Ishikawa (cell line): ENCODE measurements around the gene OR6J1.

Experiments
- CEBPB ChIP-seq: IDR thresholded peaks from 2 replicates; pipeline ENCODE4 v1.6.1; 2012
- CREB1 ChIP-seq: IDR thresholded peaks from 2 replicates; pipeline ENCODE4 v1.6.1; 2012; ENCODE audit warnings: low read depth
- EGR1 ChIP-seq: IDR thresholded peaks from 2 replicates; pipeline ENCODE4 v1.6.1; 2012
- EP300 ChIP-seq: IDR thresholded peaks from 2 replicates; pipeline ENCODE4 v1.6.1; 2012; ENCODE audit warnings: borderline replicate concordance
- FOXM1 ChIP-seq: IDR thresholded peaks from 2 replicates; pipeline ENCODE4 v1.6.1; 2012; ENCODE audit warnings: low read depth, borderline replicate concordance
- RAD21 ChIP-seq: IDR thresholded peaks from 2 replicates; pipeline ENCODE4 v1.6.1; 2012; ENCODE audit warnings: low read depth
- TAF1 ChIP-seq: IDR thresholded peaks from 2 replicates; pipeline ENCODE4 v1.6.1; 2012; ENCODE audit warnings: low read depth, mild to moderate bottlenecking
- TCF12 ChIP-seq: IDR thresholded peaks from 2 replicates; pipeline ENCODE4 v1.6.1; 2012; ENCODE audit warnings: low read depth
- TEAD4 ChIP-seq: IDR thresholded peaks from 2 replicates; pipeline ENCODE4 v1.6.1; 2012
- YY1 ChIP-seq: IDR thresholded peaks from 2 replicates; pipeline ENCODE4 v1.6.1; 2012; ENCODE audit warnings: low read depth
- ZBTB7A ChIP-seq: IDR thresholded peaks from 2 replicates; pipeline ENCODE4 v1.6.1; 2012; ENCODE audit warnings: low read depth
- TF ChIP-seq, protein P1 (sequence below): IDR thresholded peaks from 2 replicates; pipeline ENCODE4 v1.6.1; 2012
- TF ChIP-seq, protein P2 (sequence below): IDR thresholded peaks from 2 replicates; pipeline ENCODE4 v1.6.1; 2012; ENCODE audit warnings: low read depth, mild to moderate bottlenecking
- TF ChIP-seq, protein P3 (sequence below): IDR thresholded peaks from 2 replicates; pipeline ENCODE4 v1.6.1; 2012

DNA sequence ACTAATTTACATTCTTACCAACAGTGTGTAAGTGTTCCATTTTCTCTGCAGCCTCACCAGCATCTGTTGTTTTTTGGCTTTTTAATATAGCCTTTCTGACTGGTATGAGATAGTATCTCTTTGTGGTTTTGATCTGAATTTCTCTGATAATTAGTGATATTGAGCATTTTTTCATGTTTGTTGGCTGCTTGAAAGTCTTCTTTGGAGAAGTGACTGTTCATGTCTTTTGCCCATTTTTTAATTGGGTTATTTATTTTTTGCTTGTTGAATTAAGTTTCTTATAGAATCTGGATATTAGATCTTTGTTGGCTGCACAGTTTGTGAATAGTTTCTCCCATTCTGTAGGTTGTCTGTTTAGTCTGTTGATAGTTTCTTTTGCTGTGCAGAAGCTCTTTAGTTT lies 48.0 kb upstream of the OR6J1 start:
- TF ChIP-seq ZBTB7A (no peak), TCF12 (no peak), RAD21 (no peak), TAF1 (no peak), CEBPB (no peak), YY1 (no peak), CREB1 (no peak), FOXM1 (no peak), EGR1 (no peak), EP300 (no peak), TEAD4 (no peak)
- TF ChIP-seq, protein P1, sequence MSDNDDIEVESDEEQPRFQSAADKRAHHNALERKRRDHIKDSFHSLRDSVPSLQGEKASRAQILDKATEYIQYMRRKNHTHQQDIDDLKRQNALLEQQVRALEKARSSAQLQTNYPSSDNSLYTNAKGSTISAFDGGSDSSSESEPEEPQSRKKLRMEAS = no peak
- TF ChIP-seq, protein P2, sequence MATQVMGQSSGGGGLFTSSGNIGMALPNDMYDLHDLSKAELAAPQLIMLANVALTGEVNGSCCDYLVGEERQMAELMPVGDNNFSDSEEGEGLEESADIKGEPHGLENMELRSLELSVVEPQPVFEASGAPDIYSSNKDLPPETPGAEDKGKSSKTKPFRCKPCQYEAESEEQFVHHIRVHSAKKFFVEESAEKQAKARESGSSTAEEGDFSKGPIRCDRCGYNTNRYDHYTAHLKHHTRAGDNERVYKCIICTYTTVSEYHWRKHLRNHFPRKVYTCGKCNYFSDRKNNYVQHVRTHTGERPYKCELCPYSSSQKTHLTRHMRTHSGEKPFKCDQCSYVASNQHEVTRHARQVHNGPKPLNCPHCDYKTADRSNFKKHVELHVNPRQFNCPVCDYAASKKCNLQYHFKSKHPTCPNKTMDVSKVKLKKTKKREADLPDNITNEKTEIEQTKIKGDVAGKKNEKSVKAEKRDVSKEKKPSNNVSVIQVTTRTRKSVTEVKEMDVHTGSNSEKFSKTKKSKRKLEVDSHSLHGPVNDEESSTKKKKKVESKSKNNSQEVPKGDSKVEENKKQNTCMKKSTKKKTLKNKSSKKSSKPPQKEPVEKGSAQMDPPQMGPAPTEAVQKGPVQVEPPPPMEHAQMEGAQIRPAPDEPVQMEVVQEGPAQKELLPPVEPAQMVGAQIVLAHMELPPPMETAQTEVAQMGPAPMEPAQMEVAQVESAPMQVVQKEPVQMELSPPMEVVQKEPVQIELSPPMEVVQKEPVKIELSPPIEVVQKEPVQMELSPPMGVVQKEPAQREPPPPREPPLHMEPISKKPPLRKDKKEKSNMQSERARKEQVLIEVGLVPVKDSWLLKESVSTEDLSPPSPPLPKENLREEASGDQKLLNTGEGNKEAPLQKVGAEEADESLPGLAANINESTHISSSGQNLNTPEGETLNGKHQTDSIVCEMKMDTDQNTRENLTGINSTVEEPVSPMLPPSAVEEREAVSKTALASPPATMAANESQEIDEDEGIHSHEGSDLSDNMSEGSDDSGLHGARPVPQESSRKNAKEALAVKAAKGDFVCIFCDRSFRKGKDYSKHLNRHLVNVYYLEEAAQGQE = no peak
- TF ChIP-seq, protein P3, sequence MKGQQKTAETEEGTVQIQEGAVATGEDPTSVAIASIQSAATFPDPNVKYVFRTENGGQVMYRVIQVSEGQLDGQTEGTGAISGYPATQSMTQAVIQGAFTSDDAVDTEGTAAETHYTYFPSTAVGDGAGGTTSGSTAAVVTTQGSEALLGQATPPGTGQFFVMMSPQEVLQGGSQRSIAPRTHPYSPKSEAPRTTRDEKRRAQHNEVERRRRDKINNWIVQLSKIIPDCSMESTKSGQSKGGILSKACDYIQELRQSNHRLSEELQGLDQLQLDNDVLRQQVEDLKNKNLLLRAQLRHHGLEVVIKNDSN = no peak
